Chondrocyte (in vitro differentiated cells): Measurements from ENCODE around the gene MRPL55. TPM values are rescaled to one million over a fixed set of nuclear protein-coding genes. Genes with fewer than 3 reads are reported as not detected.

Experiments used
- DNase-seq: peaks from one replicate; pipeline ENCODE4 v3.0.0; 2021; ENCODE audit warnings: mixed read lengths, low spot score
- H3K27ac Mint-ChIP-seq: one replicate; pipeline ENCODE4 v1.8.0; 2021; ENCODE audit warnings: mild to moderate bottlenecking, moderate library complexity, mixed read lengths; ENCODE audit not compliant: unreplicated experiment
- H3K27me3 Mint-ChIP-seq: 2 replicates; pipeline ENCODE4 v1.8.0; 2021; ENCODE audit warnings: low read depth, mixed read lengths
- H3K36me3 Mint-ChIP-seq: 2 replicates; pipeline ENCODE4 v1.8.0; 2021; ENCODE audit warnings: low read depth, mixed read lengths
- H3K4me1 Mint-ChIP-seq: 2 replicates; pipeline ENCODE4 v1.8.0; 2021; ENCODE audit warnings: low read depth, mild to moderate bottlenecking, mixed read lengths
- H3K4me3 Mint-ChIP-seq: one replicate; pipeline ENCODE4 v1.8.0; 2021; ENCODE audit warnings: mild to moderate bottlenecking, moderate library complexity, mixed read lengths; ENCODE audit not compliant: unreplicated experiment
- H3K9me3 Mint-ChIP-seq: 2 replicates; pipeline ENCODE4 v1.8.0; 2021; ENCODE audit warnings: low read depth, mixed read lengths
- total RNA-seq: library from RNA; stranded (reverse); gene quantifications from 3 replicates; pipeline ENCODE4 v1.2.1, GENCODE V29; 2021
- TF ChIP-seq, protein P1 (sequence below): fragments of 200-600 bp; sonication (generic); IDR thresholded peaks from 2 replicates; pipeline ENCODE4 v1.5.0; 2021; ENCODE audit warnings: antibody characterized with exemption, mild to moderate bottlenecking, moderate library complexity

Gene MRPL55
- total RNA-seq, 1 donor from 2014 or later: 48.6 TPM

GRCh38 chr1:228134591-228134990, 25.5 kb upstream of the MRPL55 start:
- peaks cover 20% of the 10 kb centered on the region for H3K27me3 Mint-ChIP-seq
- TF ChIP-seq, protein P1, sequence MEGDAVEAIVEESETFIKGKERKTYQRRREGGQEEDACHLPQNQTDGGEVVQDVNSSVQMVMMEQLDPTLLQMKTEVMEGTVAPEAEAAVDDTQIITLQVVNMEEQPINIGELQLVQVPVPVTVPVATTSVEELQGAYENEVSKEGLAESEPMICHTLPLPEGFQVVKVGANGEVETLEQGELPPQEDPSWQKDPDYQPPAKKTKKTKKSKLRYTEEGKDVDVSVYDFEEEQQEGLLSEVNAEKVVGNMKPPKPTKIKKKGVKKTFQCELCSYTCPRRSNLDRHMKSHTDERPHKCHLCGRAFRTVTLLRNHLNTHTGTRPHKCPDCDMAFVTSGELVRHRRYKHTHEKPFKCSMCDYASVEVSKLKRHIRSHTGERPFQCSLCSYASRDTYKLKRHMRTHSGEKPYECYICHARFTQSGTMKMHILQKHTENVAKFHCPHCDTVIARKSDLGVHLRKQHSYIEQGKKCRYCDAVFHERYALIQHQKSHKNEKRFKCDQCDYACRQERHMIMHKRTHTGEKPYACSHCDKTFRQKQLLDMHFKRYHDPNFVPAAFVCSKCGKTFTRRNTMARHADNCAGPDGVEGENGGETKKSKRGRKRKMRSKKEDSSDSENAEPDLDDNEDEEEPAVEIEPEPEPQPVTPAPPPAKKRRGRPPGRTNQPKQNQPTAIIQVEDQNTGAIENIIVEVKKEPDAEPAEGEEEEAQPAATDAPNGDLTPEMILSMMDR: no peak
- no peak overlapping the region for H3K4me3 Mint-ChIP-seq
- no peak for DNase-seq
- H3K9me3 Mint-ChIP-seq: no peaks in the 10 kb centered on the region
- H3K4me1 Mint-ChIP-seq: peaks cover 7% of the 10 kb centered on the region
- no peaks in the 10 kb centered on the region for H3K36me3 Mint-ChIP-seq
- H3K27ac Mint-ChIP-seq: no peak overlapping the region

- Mint-ChIP-seq H3K9me3 (no peaks in the 10 kb centered on the region), H3K4me1 (peaks cover 7% of the 10 kb centered on the region), H3K4me3 (no peak overlapping the region), H3K27me3 (peaks cover 23% of the 10 kb centered on the region), H3K27ac (no peak overlapping the region), H3K36me3 (no peaks in the 10 kb centered on the region)
- TF ChIP-seq, protein P1: no peak
- DNase-seq: no peak
Measured at GRCh38 chr1:228131766-228132165, 22.7 kb upstream of the MRPL55 start.

DNA sequence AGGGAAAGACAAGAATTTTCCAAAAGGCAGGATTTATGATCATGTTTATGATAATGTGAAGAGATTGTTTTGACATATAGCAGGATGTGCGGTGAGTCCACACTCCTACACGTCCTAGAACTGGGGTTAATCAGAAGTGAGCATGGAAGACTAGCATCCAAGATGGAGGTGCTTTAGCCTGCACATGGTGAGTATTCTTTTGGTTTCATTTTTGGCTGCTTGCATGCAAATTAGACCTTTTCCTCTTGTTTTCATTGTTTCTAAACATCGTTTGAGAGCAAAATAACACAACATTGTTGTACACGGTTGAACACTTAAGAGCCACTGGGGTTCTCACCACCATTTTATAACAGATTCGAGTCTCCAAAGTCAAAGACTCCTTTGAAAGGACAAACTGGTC, 16.1 kb upstream of the MRPL55 start:
- peaks cover 14% of the 10 kb centered on the region for H3K27me3 Mint-ChIP-seq
- no peaks in the 10 kb centered on the region for H3K36me3 Mint-ChIP-seq
- TF ChIP-seq, protein P1: no peak
- no peak overlapping the region for H3K4me3 Mint-ChIP-seq
- no peaks in the 10 kb centered on the region for H3K9me3 Mint-ChIP-seq
- no peak for DNase-seq
- no peak overlapping the region for H3K27ac Mint-ChIP-seq
- H3K4me1 Mint-ChIP-seq: peaks cover 7% of the 10 kb centered on the region

DNA sequence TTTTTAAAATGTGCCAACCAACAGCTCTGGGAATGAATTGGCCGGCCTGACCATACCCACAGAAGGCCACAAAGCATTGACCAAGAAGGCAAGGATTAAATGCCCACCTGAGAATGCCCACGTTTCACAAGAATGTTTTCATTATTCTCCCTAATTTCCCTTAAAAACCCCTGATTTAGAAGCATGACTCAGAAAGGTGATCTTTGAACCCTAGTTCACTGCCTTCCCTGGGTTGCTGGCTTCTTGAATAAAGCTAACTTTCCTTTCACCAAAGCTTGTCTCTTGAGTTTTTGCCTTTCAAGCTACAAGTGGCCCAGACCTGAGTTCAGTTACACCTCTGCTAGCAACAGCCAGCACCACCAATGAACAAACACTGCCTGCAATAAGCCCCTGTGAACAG, 14.4 kb upstream of the MRPL55 start:
- H3K27ac Mint-ChIP-seq: no peak overlapping the region
- no peaks in the 10 kb centered on the region for H3K9me3 Mint-ChIP-seq
- TF ChIP-seq, protein P1: no peak
- H3K4me3 Mint-ChIP-seq: no peak overlapping the region
- H3K27me3 Mint-ChIP-seq: peaks cover 14% of the 10 kb centered on the region
- no peak for DNase-seq
- peaks cover 12% of the 10 kb centered on the region for H3K4me1 Mint-ChIP-seq
- H3K36me3 Mint-ChIP-seq: no peaks in the 10 kb centered on the region

- Mint-ChIP-seq H3K9me3 (peaks cover 2% of the 10 kb centered on the region), H3K27me3 (peaks cover 14% of the 10 kb centered on the region), H3K4me1 (peaks cover 12% of the 10 kb centered on the region), H3K4me3 (no peak overlapping the region), H3K27ac (no peak overlapping the region), H3K36me3 (no peaks in the 10 kb centered on the region)
- TF ChIP-seq, protein P1: no peak
- DNase-seq: no peak
Measured at GRCh38 chr1:228122921-228123441, 13.9 kb upstream of the MRPL55 start.
